ENCODE measurements around the gene BOK. TPM values are rescaled to one million over a fixed set of nuclear protein-coding genes. Genes with fewer than 3 reads are reported as not detected.
A peak's percentile ranks its signal among the peaks of the same experiment; 100 is the strongest.

Gene BOK
- total and polyA plus RNA-seq, 9 of the 15 experiments (the other 6 are each of a cell fraction or from before 2014, with no cell fraction given) = 0.03 to 3.3 (median 2.0) TPM; not detected in 1

DNA sequence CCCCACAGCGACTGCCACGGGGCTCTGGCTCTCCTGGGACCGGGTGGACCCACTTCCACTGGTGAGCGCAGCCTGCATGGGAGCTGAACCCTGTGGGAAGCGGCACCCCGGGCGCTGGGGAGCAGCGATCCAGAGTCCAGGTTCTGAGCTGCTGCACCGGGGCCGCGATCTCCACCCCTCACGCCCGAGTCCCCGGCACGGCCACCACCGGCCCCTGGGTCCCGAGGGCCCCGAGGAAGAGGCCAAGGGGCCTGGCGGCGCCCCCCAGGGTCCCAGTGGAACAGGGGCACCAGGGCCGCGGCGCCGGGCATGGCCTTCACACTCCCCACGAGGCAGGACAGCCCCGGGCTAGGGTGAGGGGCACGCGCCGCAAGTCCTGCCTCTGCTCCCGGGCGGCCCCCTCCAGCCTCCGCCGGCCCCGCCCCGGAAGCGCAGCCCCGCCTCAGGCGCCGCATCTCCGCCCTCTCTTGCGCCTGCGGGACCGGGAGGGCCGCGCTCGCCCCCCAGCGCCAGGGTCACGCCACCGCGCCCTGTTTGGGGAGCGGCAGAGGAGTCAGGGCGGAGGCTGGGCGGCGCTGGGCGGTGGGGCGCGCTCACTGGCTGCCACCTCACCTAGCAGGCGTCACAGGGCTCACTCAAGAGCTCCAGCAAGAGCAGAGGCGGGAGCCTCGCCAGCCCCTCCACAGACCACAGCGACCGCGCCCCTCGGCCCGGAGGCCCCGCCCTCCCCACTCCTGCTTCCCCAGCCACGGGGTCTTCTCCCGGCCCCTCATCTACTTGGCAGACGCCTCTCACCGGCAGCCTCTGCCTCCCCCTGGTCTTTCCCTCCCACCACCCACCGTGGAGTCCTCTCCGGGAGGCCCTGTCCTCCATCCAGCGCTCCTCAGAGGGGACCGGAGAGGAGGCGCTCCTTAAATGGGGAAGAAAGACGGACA is 51.6 kb downstream of the BOK start (continued):
- peak; percentile 62; the same call in 1 of the 2 replicates for TF ChIP-seq CREB1 (IDR thresholded peaks at IDR 0.05)
- TF ChIP-seq CREB1 (CRISPR knock-in tag; IDR thresholded peaks at IDR 0.05) = peak; percentile 56; the same call in 1 of the 2 replicates
- TF ChIP-seq FOXO4 (CRISPR knock-in tag; IDR thresholded peaks at IDR 0.05) = no peak
- TF ChIP-seq ZNF41 (CRISPR knock-in tag; conservative IDR thresholded peaks at IDR 0.05) = no peak
- peak in 1 of 2 experiments; percentile 42 for TF ChIP-seq E2F6 (IDR thresholded peaks at IDR 0.05; ENCODE audit: borderline replicate concordance in 1 of 2, extremely low read depth in 1 of 2, insufficient read depth in 1 of 2, insufficient read length in 1 of 2, low read depth in 1 of 2, low read length in 1 of 2, poor library complexity in 1 of 2, severe bottlenecking in 1 of 2)
- TF ChIP-seq EWSR1 (IDR thresholded peaks at IDR 0.05; ENCODE audit: borderline replicate concordance, low read depth, partially characterized antibody) = no peak
- no peak for TF ChIP-seq NR1H2 (CRISPR knock-in tag; IDR thresholded peaks at IDR 0.05)
- no peak for TF ChIP-seq RBM39 (optimal IDR thresholded peaks at IDR 0.05; ENCODE audit: low read depth, low read length)
- TF ChIP-seq HNRNPK (IDR thresholded peaks at IDR 0.05; ENCODE audit: low read depth, low read length, poor library complexity, severe bottlenecking) = no peak
- TF ChIP-seq JUNB (CRISPR knock-in tag; conservative IDR thresholded peaks at IDR 0.05) = no peak
- TF ChIP-seq POLR2AphosphoS2 (IDR thresholded peaks at IDR 0.05; ENCODE audit: low read length) = no peak
- no peak for TF ChIP-seq ZNF253 (CRISPR knock-in tag; conservative IDR thresholded peaks at IDR 0.05)
- no peak for TF ChIP-seq ATF1 (CRISPR knock-in tag; IDR thresholded peaks at IDR 0.05)
- TF ChIP-seq ATF1 (tag; IDR thresholded peaks at IDR 0.05) = 0 out of 2 replicates have a peak, but pooled peaks have one; percentile 23
- peak; percentile 35; the same call in 1 of the 2 replicates for TF ChIP-seq SAFB (IDR thresholded peaks at IDR 0.05; ENCODE audit: borderline replicate concordance, low read depth, low read length)
- no peak for TF ChIP-seq NFE2L1 (tag; IDR thresholded peaks at IDR 0.05; ENCODE audit: borderline replicate concordance, low read depth)
- TF ChIP-seq POLR2H (tag; IDR thresholded peaks at IDR 0.05; ENCODE audit: low read depth) = no peak
- TF ChIP-seq, protein P1, sequence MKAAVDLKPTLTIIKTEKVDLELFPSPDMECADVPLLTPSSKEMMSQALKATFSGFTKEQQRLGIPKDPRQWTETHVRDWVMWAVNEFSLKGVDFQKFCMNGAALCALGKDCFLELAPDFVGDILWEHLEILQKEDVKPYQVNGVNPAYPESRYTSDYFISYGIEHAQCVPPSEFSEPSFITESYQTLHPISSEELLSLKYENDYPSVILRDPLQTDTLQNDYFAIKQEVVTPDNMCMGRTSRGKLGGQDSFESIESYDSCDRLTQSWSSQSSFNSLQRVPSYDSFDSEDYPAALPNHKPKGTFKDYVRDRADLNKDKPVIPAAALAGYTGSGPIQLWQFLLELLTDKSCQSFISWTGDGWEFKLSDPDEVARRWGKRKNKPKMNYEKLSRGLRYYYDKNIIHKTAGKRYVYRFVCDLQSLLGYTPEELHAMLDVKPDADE (conservative IDR thresholded peaks at IDR 0.05; ENCODE audit: control insufficient read depth, low read depth, low read length) = no peak
- no peak for TF ChIP-seq KLF10 (CRISPR knock-in tag; IDR thresholded peaks at IDR 0.05)
- TF ChIP-seq HES1 (IDR thresholded peaks at IDR 0.05; ENCODE audit: low read depth) = no peak
- no peak for TF ChIP-seq MYC (IDR thresholded peaks at IDR 0.05; ENCODE audit: low read depth, low read length)
- TF ChIP-seq MYC (CRISPR knock-in tag; IDR thresholded peaks at IDR 0.05; ENCODE audit: borderline replicate concordance, low read depth) = no peak
- TF ChIP-seq PRPF4 (IDR thresholded peaks at IDR 0.05; ENCODE audit: insufficient read depth, low read depth, low read length, poor library complexity, severe bottlenecking) = no peak
- no peak for TF ChIP-seq HMG20B (CRISPR knock-in tag; IDR thresholded peaks at IDR 0.05)

Measured in K562 (cell line).